Endothelial cell of umbilical vein (primary cell): ENCODE measurements around the gene CBLIF. TPM values are rescaled to one million over a fixed set of nuclear protein-coding genes. Genes with fewer than 3 reads are reported as not detected.

ENCODE experiments used
- BruUV-seq: library from RNA; stranded (reverse); fragments of 400-500 nt; replicated peaks from 2 replicates; lab custom pipeline; 2021; lab: Mats Ljungman, UMichigan
- CTCF ChIA-PET: fragments of 300-600, 350-600 bp; sonication (Branson Sonifier 250); formaldehyde crosslinking; loops from one replicate; lab custom pipeline; 2021; ENCODE audit warnings: antibody characterized with exemption, inconsistent platforms; lab: Charles Lee
- POLR2A ChIA-PET: fragments of 300-600, 350-600 bp; sonication (Branson Sonifier 250); formaldehyde crosslinking; loops from one replicate; lab custom pipeline; 2021; ENCODE audit warnings: antibody characterized with exemption, inconsistent platforms; lab: Charles Lee
- DNase-seq: peaks from one replicate; pipeline ENCODE4 v3.0.0-alpha.2; 2011; ENCODE audit warnings: low read depth, low spot score
- FAIRE-seq: peaks from 2 replicates; lab custom pipeline; 2011; peaks lifted over from hg19 to GRCh38; lab: Jason Lieb, UNC
- H2AFZ ChIP-seq: 2 replicates; pipeline ENCODE4 v1.6.0; 2012; ENCODE audit warnings: low read depth, low read length, control low read depth, inconsistent platforms
- H3K27ac ChIP-seq: 2 replicates; pipeline ENCODE4 v1.5.1; 2011; ENCODE audit warnings: low read depth, mild to moderate bottlenecking, control low read depth, low read length, moderate library complexity; ENCODE audit not compliant: insufficient read depth
- H3K27me3 ChIP-seq, 2 experiments: 2 replicates each; pipeline versions ENCODE4 v1.6.0 to v1.6.1; 2011; ENCODE audit warnings: low read length in 2 of 2, mixed read lengths in 1 of 2; ENCODE audit not compliant: control insufficient read depth in 2 of 2, insufficient read depth in 2 of 2
- H3K36me3 ChIP-seq, 2 experiments: 2 replicates in 1 of 2; 3 replicates in 1 of 2; pipeline ENCODE4 v1.5.1; 2011; ENCODE audit warnings: low read length in 2 of 2, mild to moderate bottlenecking in 1 of 2, moderate library complexity in 1 of 2; ENCODE audit not compliant: control insufficient read depth in 2 of 2, insufficient read depth in 2 of 2; ENCODE audit errors: extremely low read depth in 1 of 2
- H3K4me1 ChIP-seq: 3 replicates; pipeline ENCODE4 v1.5.1; 2011; ENCODE audit warnings: mild to moderate bottlenecking, low read length; ENCODE audit not compliant: control insufficient read depth, insufficient read depth; ENCODE audit errors: extremely low read depth
- H3K4me2 ChIP-seq: 2 replicates; pipeline ENCODE4 v1.6.1; 2011; ENCODE audit warnings: low read length, control low read depth, mixed read lengths; ENCODE audit not compliant: insufficient read depth
- H3K4me3 ChIP-seq, 3 experiments: fragments of 200-600 bp in 1 of 3; sonication (generic), shearing (Covaris generic) in 1 of 3; replicated peaks in 1 of 3; 2 replicates each; pipeline ENCODE4 v1.5.1; 2011 to 2016; ENCODE audit warnings: control low read depth in 3 of 3, low read length in 3 of 3, mild to moderate bottlenecking in 2 of 3, inconsistent platforms in 1 of 3, low read depth in 1 of 3, moderate library complexity in 1 of 3; ENCODE audit not compliant: insufficient read depth in 1 of 3
- H3K79me2 ChIP-seq: 2 replicates; pipeline ENCODE4 v1.6.0; 2012; ENCODE audit warnings: low read length, inconsistent platforms; ENCODE audit not compliant: control insufficient read depth, insufficient read depth
- H3K9ac ChIP-seq: replicated peaks from 2 replicates; pipeline ENCODE3; 2011; ENCODE audit warnings: low read length, control low read depth; ENCODE audit not compliant: insufficient read depth; ENCODE audit errors: extremely low read depth
- H3K9me1 ChIP-seq: replicated peaks from 3 replicates; pipeline ENCODE4 v1.6.0; 2011; ENCODE audit warnings: mild to moderate bottlenecking, low read length; ENCODE audit not compliant: control insufficient read depth, insufficient read depth; ENCODE audit errors: extremely low read depth
- H3K9me3 ChIP-seq: replicated peaks from 2 replicates; pipeline ENCODE4 v1.5.1; 2012; ENCODE audit warnings: low read length, inconsistent platforms; ENCODE audit not compliant: control insufficient read depth, insufficient read depth
- H4K20me1 ChIP-seq: replicated peaks from 2 replicates; pipeline ENCODE3; 2011; ENCODE audit warnings: mild to moderate bottlenecking, low read length; ENCODE audit not compliant: control insufficient read depth, insufficient read depth; ENCODE audit errors: extremely low read depth
- EZH2 ChIP-seq: IDR thresholded peaks from 2 replicates; pipeline ENCODE4 v1.6.1; 2012; ENCODE audit warnings: borderline replicate concordance, low read depth, mild to moderate bottlenecking, moderate library complexity, low read length, inconsistent platforms; ENCODE audit not compliant: severe bottlenecking
- FOS ChIP-seq: IDR thresholded peaks from 2 replicates; pipeline ENCODE4 v1.6.1; 2011; ENCODE audit warnings: mild to moderate bottlenecking, low read length, moderate library complexity, borderline replicate concordance; ENCODE audit not compliant: insufficient read depth
- GATA2 ChIP-seq: IDR thresholded peaks from 2 replicates; pipeline ENCODE4 v1.7.0; 2011; ENCODE audit warnings: low read depth, mild to moderate bottlenecking, moderate library complexity, mixed read lengths, low read length; ENCODE audit not compliant: insufficient read length, insufficient read depth
- JUN ChIP-seq: IDR thresholded peaks from 2 replicates; pipeline ENCODE4 v1.6.1; 2011; ENCODE audit warnings: borderline replicate concordance, low read depth; ENCODE audit not compliant: insufficient read length, insufficient read depth
- MYC ChIP-seq: IDR thresholded peaks from one replicate; pipeline ENCODE4 v1.6.1; 2011; ENCODE audit warnings: mild to moderate bottlenecking, low read depth, low read length
- POLR2A ChIP-seq: IDR thresholded peaks from 2 replicates; pipeline ENCODE4 v1.6.1; 2012; ENCODE audit warnings: low read depth, mild to moderate bottlenecking, control low read depth, low read length
- POLR2AphosphoS5 ChIP-seq: IDR thresholded peaks from 2 replicates; pipeline ENCODE4 v1.6.1; 2012; ENCODE audit warnings: low read depth, mild to moderate bottlenecking, control low read depth, low read length, moderate library complexity; ENCODE audit not compliant: insufficient read depth
- dilution Hi-C: fragments of 300-500 bp; cut with MboI; formaldehyde crosslinking; loops from one replicate; pipeline ENCODE4 v1.15.0; 2019; ENCODE audit warnings: low sequenced_read_pairs; ENCODE audit not compliant: extremely low pct_ligation_motif_present
- intact Hi-C: fragments of 100-400 bp; cut with micrococcal nuclease; formaldehyde crosslinking; loops from one replicate; pipeline ENCODE4 v1.10.0; 2022
- polyA plus RNA-seq, 4 experiments: library from polyadenylated mRNA; depleted of rRNA in 3 of 4; stranded (reverse) in 3 of 4; unstranded in 1 of 4; fragments of >200 nt; gene quantifications; 2 replicates each; pipeline versions ENCODE4 v1.2.1 to v1.2.3, GENCODE V29; 2011 to 2012; ENCODE audit warnings: missing spikeins in 1 of 4
- total RNA-seq: library from RNA; stranded (reverse); gene quantifications from 2 replicates; pipeline ENCODE4 v1.2.3, GENCODE V29; 2021
- TF ChIP-seq, protein P1 (sequence below): IDR thresholded peaks from 2 replicates; pipeline ENCODE4 v1.6.1; 2011; ENCODE audit not compliant: insufficient read depth, insufficient read length
- TF ChIP-seq, protein P2 (sequence below), 2 donors: IDR thresholded peaks; 1 replicate in 1 of 2; 2 replicates in 1 of 2; pipeline ENCODE4 v1.5.1; 2011; ENCODE audit warnings: low read length in 2 of 2, mild to moderate bottlenecking in 2 of 2, moderate library complexity in 2 of 2, control low read depth in 1 of 2, inconsistent platforms in 1 of 2, low read depth in 1 of 2; ENCODE audit not compliant: insufficient read depth in 1 of 2; ENCODE audit errors: extremely low read depth in 1 of 2

The CBLIF gene
- total and polyA plus RNA-seq, 2 donors (not counting 3 experiments of a cell fraction or from before 2014, with no cell fraction given), result not detected

DNA sequence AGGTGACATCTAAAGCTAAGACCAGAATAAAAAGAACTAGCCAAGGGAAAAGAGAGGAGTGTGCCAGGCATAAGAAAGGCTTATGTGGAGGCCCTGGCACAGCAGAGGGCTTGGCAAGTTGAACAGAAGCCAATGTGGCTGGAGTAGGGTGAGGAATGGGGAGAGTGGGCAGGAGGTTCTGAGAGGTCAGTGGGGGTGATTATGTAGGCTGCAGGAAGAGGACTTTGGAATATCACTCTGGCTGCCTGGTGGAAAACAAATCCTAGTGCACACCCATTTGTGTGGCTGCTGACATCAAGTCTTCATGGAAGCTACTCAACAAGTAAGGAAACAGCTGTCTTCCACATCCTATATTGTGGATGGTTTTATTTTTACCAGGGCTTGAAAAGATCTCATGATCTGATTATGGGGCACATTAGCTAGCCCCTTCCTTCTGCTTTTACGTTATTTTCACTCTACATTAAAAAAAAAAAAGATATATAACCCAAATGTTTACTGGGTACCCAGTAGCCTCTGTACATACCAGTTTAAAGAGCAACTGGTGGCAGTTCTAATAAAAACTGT, 38.2 kb downstream of the CBLIF start:
- peak; percentile 64 for DNase-seq

More for the DNA sequence above, 38.2 kb downstream of the CBLIF start:
- no peak for TF ChIP-seq EZH2
- TF ChIP-seq, protein P1, sequence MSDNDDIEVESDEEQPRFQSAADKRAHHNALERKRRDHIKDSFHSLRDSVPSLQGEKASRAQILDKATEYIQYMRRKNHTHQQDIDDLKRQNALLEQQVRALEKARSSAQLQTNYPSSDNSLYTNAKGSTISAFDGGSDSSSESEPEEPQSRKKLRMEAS, result no peak
- no peak for TF ChIP-seq POLR2A
- no peak for TF ChIP-seq FOS
- TF ChIP-seq, protein P2, sequence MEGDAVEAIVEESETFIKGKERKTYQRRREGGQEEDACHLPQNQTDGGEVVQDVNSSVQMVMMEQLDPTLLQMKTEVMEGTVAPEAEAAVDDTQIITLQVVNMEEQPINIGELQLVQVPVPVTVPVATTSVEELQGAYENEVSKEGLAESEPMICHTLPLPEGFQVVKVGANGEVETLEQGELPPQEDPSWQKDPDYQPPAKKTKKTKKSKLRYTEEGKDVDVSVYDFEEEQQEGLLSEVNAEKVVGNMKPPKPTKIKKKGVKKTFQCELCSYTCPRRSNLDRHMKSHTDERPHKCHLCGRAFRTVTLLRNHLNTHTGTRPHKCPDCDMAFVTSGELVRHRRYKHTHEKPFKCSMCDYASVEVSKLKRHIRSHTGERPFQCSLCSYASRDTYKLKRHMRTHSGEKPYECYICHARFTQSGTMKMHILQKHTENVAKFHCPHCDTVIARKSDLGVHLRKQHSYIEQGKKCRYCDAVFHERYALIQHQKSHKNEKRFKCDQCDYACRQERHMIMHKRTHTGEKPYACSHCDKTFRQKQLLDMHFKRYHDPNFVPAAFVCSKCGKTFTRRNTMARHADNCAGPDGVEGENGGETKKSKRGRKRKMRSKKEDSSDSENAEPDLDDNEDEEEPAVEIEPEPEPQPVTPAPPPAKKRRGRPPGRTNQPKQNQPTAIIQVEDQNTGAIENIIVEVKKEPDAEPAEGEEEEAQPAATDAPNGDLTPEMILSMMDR (IDR thresholded peaks at IDR 0.05; ENCODE audit: extremely low read depth in 1 of 2, insufficient read depth in 1 of 2, low read depth in 1 of 2, low read length in 2 of 2), result no peak
- TF ChIP-seq MYC, result no peak
- TF ChIP-seq GATA2, result no peak
- TF ChIP-seq JUN, result no peak
- peak; percentile 18 for TF ChIP-seq POLR2AphosphoS5
- Histone ChIP-seq H3K4me1 (peaks cover 10% of the 10 kb centered on the region), H3K27ac (no peak overlapping the region), H3K27me3 (no peaks in the 10 kb centered on the region), H3K4me2 (no peak overlapping the region), H3K36me3 (peaks cover 17 to 18% of the 10 kb centered on the region in 2 experiments), H2AFZ (no peak overlapping the region), H3K9ac (no peak overlapping the region), H3K4me3 (no peak overlapping the region), H4K20me1 (no peaks in the 10 kb centered on the region), H3K9me1 (no peaks in the 10 kb centered on the region), H3K9me3 (no peaks in the 10 kb centered on the region), H3K79me2 (peaks cover 8% of the 10 kb centered on the region)
- intact Hi-C loops (no loop called here), dilution Hi-C loops (no loop called here)
- POLR2A ChIA-PET, result no interaction called here
- CTCF ChIA-PET, result interaction anchor here (4.6 to 5.1 kb wide), 2 partner anchors 53 to 112 kb away, joined by 29 to 32 read pairs; partner anchors contain the start of gene STX3
- no peak for FAIRE-seq
- BruUV-seq, result no TSS peak
